ENCODE measurements around the gene TBC1D32.
"Not testable (repeated sequence)": the region's sequence is repeated elsewhere in the genome, so short reads cannot be mapped to it uniquely, and the experiment has no call there.

Gene TBC1D32

GRCh38 chr6:121334299-121335086 lies at the start of gene TBC1D32:
Gene TBC1D32, minus strand, starts transcription at chr6:121334480. Its CDS starts 50 bp downstream, at chr6:121334430.
- peak; percentile 81 for DNase-seq

DNA sequence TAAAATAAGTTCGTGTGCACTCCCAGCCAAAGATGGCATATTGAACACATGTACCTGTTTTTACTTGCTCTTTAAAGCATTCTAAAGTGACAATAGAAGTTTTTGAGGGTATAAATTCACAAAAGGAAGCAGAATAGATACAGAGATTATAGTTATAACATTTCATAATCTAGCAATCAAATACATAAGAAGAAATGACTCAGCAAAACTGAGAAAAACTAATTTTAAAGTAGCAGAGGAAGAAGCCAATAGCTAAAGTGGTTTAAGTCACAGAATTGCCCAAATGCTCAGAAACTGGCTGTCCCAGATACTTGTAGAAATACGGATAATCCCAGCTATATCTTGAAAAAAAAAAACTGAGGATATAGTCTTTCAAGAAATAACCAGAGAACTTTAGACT lies 49.2 kb upstream of the TBC1D32 start:
- no peak for DNase-seq

DNA sequence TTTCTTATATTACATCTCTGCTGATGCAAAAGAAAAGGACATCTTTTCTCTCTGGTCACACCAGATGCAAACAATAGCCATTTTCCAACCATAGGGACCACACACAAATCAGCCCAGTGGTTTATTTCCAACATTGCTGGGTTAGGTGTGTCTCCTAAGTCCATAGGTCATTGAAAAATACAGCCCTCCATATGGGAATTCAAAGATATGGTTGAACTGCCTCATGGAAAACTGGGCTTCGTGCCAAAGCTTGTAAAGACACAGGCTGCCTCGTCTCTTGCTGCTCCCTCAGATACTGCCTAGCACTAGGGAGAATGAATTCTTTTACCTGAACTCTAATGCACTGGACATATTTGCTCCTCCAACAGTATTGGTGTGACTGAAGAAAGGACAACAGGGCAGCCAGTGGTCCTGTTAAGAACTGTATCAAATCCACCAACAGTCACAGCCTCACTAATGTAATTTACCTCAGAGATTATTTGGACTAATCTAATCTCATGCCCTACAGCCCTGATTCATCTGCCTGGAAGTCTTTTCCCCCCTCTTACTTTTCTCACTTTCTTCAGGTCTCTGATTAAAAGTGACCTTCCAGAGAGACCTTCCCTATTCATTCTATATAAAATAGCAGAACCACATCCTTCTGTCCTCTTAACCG lies 48.3 kb upstream of the TBC1D32 start:
- DNase-seq: no peak

- DNase-seq: no peak
Measured at GRCh38 chr6:121376411-121376810, 42.1 kb upstream of the TBC1D32 start.

DNA sequence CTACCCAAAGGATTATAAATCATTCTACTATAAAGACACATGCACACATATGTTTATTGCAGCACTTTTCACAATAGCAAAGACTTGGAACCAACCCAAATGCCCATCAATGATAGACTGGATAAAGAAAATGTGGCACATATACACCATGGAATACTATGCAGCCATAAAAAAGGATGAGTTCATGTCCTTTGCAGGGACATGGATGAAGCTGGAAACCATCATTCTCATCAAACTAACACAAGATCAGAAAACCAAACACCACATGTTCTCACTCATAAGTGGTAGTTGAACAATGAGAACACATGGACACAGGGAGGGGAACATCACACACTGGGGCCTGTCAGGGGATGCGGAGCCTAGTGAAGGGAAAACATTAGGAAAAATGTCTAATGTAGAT lies 39.9 kb upstream of the TBC1D32 start:
- DNase-seq: not testable (repeated sequence)

GRCh38 chr6:121365536-121366521 lies 31.5 kb upstream of the TBC1D32 start:
- DNase-seq: no peak

DNA sequence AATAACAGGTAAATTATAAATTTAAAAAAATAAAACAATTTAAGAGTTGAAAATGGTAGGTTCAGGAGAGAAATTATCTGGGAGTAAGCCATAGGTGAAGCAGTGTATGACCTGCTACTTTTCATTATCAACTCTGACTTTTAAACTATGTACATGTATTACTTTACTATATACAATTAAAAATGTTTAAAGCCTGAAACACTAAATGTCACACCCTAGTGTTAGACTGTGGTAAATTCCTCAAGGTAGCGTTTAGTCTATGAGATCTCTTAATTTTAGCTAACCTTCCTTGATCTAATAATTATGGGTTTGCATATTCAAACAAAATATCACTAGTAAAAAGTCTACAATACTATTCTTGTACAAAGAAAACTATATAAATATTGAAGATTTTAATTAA lies 22.3 kb upstream of the TBC1D32 start:
- no peak for DNase-seq

- DNase-seq: no peak
Measured at GRCh38 chr6:121354764-121355163, 20.5 kb upstream of the TBC1D32 start.

DNA sequence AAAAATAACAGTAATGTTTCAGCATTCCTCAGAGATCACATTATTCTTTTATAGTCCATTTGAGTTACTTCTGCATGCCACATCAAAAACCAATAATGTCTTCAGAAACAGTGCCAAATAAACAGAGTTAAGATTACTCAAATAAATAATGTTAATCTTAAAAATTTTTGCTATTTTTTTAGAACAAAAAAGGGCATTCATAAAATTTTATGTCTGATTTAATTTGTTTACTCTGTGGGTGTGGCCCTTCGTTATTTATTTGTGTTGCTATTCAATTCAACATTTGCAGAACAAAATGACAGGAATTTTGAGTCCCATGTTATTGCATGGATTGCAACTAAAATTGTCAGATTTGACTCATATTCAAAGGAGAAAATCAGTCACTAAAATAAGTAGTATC lies 18.7 kb upstream of the TBC1D32 start:
- DNase-seq: no peak

DNA sequence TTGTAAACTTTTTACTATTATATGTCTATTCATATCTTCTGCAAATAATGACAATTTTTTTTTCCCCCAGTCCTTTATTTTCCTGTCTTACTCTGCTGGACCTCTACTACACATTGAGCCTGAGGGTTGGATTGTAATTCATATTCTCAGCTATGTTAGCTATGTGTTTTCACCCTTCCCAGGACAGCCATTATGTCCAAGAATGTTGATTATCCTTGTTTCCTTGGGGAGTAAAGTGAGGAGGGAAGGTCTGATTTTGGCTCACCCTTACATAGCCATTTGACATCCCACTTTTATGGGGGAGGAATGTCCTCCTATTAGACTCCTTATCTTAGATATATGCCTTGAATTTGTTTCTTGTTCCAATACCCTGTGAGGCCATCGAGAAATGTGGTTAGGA lies 17.6 kb upstream of the TBC1D32 start:
- no peak for DNase-seq

- DNase-seq: no peak
Measured at GRCh38 chr6:121349596-121349995, 15.3 kb upstream of the TBC1D32 start.

- no peak for DNase-seq
Measured at GRCh38 chr6:121347484-121347883, 13.2 kb upstream of the TBC1D32 start.

DNA sequence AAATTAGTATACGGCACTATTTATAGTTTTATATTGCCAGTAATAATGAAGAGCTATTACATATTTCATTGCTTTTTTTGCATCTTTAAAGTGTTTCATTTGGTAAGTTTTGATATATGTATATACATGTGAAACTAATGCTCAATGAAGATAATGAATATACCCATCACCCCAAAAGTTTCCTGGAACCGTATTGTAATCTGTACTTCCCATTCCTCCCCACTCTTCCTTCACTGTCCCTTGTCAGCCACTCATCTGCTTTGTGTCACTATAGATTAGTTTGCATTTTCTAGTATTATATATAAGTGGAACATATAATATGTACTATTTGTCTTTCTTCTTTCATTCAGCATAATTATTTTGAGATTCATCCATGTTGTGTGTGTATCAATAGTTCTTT lies 10.3 kb upstream of the TBC1D32 start:
- no peak for DNase-seq

GRCh38 chr6:121339639-121340226 lies 5.5 kb upstream of the TBC1D32 start:
- no peak for DNase-seq

- no peak for DNase-seq
Measured at GRCh38 chr6:121338956-121339355, 4.7 kb upstream of the TBC1D32 start.

GRCh38 chr6:121338366-121338765 lies 4.1 kb upstream of the TBC1D32 start:
- DNase-seq: no peak

GRCh38 chr6:121335087-121336008 lies 1.1 kb upstream of the TBC1D32 start:
- no peak for DNase-seq

DNA sequence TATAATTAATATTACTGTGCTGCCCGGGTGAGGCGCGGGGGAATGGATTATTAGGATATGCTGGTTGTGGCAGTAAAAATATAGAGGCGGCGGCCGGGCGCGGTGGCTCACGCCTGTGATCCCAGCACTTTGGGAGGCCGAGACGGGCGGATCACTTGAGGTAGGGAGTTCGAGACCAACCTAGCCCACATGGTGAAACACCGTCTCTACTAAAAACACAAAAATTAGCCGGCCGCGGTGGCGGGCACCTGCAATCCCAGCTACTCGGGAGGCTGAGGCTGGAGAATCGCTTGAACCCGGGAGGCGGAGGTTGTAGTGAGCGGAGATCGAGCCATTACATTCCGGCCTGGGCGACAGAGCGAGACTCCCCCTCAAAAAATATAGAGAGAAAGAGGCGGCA lies 586 bp downstream of the TBC1D32 start:
- DNase-seq: not testable (repeated sequence)

DNA sequence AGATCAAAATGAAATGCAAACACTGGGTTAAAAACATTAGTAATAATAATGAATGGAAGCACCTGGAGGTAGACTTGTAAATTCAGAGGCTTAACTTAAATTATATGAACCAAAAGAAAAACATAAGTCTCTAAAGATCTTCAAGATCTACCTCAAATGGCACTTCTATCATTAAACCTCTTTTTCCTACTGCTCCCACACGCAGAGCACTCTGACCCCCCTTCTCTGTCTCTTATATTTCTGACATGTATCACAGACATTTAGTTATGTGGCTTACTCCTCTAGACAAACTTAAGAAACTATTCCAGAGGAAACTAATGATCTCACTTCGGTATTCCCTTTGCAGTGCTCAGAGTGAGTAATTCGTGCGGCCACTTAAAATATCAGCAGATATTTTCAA lies 1.1 kb downstream of the TBC1D32 start:
- no peak for DNase-seq

GRCh38 chr6:121330516-121330915 lies 3.8 kb downstream of the TBC1D32 start:
- DNase-seq: no peak

DNA sequence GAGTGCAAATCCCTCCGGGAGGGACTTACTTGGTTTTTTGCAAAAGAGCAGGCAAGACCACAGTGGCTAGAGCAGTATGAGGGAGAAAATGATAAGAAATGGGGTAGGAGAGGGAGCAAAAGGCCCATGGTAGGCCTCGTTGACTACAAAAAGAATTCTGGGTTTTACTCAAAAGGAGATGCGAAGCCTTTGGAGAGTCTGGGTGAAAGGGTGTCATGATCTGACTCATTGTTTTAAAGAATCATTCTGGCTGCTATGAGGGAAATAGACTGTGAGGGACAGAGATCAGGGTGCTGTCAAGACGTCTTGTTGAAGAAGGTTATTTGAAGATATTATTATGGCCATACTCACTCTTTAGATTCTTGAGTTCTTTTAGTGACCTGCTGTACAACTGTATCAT lies 13.0 kb downstream of the TBC1D32 start:
- DNase-seq: no peak

GRCh38 chr6:121319603-121320002 lies 14.7 kb downstream of the TBC1D32 start:
- DNase-seq: no peak
